Nasal cavity respiratory epithelium epithelial cell of viscerocranial mucosa (primary cell): ENCODE measurements around the gene MAP7D2. TPM values are rescaled to one million over a fixed set of nuclear protein-coding genes. Genes with fewer than 3 reads are reported as not detected.

ENCODE experiments used
- total RNA-seq: library from RNA; depleted of rRNA; stranded (reverse); fragments of >200 nt; gene quantifications from 2 replicates; pipeline ENCODE4 v1.2.3, GENCODE V29; 2014

Gene MAP7D2
- 0.64 and 0.68 TPM in 2 replicates for total RNA-seq

GRCh38 chrX:20116577-20117240 lies at the start of gene MAP7D2:
Gene MAP7D2 (minus strand): TSS chrX:20116907. CDS start chrX:20116879, 28 bp downstream.

GRCh38 chrX:20141281-20142220 lies 24.8 kb upstream of the MAP7D2 start, which contains the start of gene EIF1AX:
Gene EIF1AX (minus strand): TSS chrX:20141838. CDS start chrX:20141640, 198 bp downstream.

DNA sequence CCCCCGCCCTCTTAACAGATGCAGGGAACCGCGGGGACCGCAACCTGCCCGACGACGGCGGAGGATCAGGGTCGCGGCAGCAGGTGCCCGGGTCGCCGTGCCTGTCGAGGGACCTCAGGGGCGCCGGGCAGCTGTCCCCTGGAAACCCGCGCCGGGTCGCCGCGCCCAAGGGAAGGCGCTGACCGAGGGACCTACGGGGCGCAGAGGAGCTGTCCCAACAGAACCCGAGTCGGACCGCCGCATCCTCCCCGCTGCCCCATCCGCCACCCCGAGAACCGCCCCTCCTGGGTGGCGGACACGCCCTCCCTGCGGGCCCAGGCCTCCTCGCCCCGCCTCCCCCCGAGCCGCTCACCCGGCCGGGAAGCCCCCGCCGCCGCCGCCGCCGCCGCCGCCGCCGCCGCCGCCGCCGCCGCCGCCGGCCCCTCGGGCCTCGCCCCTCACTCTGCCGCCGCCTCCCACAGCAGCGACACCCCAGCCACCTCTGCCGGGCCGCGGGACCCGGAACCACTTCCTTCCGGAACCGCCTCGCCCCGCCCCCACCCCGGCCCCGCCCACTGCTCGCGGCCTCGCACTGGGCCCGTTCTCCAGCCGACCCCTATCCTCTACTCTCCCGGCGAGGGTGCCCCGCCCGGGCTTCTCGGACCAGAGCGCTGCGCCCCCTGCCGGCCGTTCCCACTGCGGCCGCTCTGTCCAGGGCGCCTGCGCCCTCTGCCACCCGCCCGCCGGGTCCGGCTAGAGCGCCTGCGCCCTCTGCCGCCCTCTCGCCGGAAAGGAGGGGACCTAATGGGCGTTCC lies 126.0 kb downstream of the MAP7D2 start, which contains the start of gene BCLAF3:
Gene BCLAF3, minus strand, starts transcription at position 506 of the 794 bp plus-strand sequence. CDS start 20,797 bp downstream, outside the sequence.

Other genes starting within 250 kb of the MAP7D2 start
- gene SH3KBP1, start 229.3 kb downstream of the MAP7D2 start, total RNA-seq = 7.2 and 20.0 TPM in 2 replicates
- 3.8 and 9.8 TPM in 2 replicates for gene BCLAF3, start 125.8 kb downstream of the MAP7D2 start, total RNA-seq
- gene EIF1AX, start 24.9 kb upstream of the MAP7D2 start, total RNA-seq = 49.2 and 71.5 TPM in 2 replicates
- 65.3 and 87.2 TPM in 2 replicates for gene RPS6KA3, start 150.0 kb upstream of the MAP7D2 start, total RNA-seq